T-helper 2 cell treated with Interferon-gamma antibody and Interleukin-4, amounts not matched to agents 100 ng/mL and 5 ng/mL, for 36 hours (primary cell): Measurements from ENCODE around the gene PDE1C. TPM values are rescaled to one million over a fixed set of nuclear protein-coding genes. Genes with fewer than 3 reads are reported as not detected.

Source experiments
- intact Hi-C: fragments of 100-400 bp; cut with micrococcal nuclease; formaldehyde crosslinking; loops from one replicate; pipeline ENCODE4 v1.15.1; 2023
- total RNA-seq: library from RNA; stranded (reverse); gene quantifications from 2 replicates; pipeline ENCODE4 v1.2.3, GENCODE V29; 2022

Gene PDE1C
- total RNA-seq, 1 donor from 2014 or later: not detected

- intact Hi-C loops: no loop called here
Observed at GRCh38 chr7:31785101-31785500, 285.1 kb downstream of the PDE1C start.

- intact Hi-C loops: no loop called here
Observed at GRCh38 chr7:31783221-31783620, 287.0 kb downstream of the PDE1C start.

GRCh38 chr7:31782411-31782991 lies 287.7 kb downstream of the PDE1C start:
- intact Hi-C loops: no loop called here

- intact Hi-C loops: no loop called here
Observed at GRCh38 chr7:31778296-31778695, 291.9 kb downstream of the PDE1C start.

GRCh38 chr7:31776616-31777015 lies 293.6 kb downstream of the PDE1C start:
- intact Hi-C loops: no loop called here

GRCh38 chr7:31775556-31775955 lies 294.7 kb downstream of the PDE1C start:
- intact Hi-C loops: no loop called here

GRCh38 chr7:31772211-31772610 lies 298.0 kb downstream of the PDE1C start:
- intact Hi-C loops: no loop called here

- intact Hi-C loops: no loop called here
Observed at GRCh38 chr7:31767686-31768358, 302.4 kb downstream of the PDE1C start.

- intact Hi-C loops: no loop called here
Observed at GRCh38 chr7:31764462-31764861, 305.7 kb downstream of the PDE1C start.

- intact Hi-C loops: no loop called here
Observed at GRCh38 chr7:31763548-31763947, 306.7 kb downstream of the PDE1C start.

GRCh38 chr7:31761646-31762045 lies 308.6 kb downstream of the PDE1C start:
- intact Hi-C loops: no loop called here

- intact Hi-C loops: no loop called here
Observed at GRCh38 chr7:31758755-31759154, 311.5 kb downstream of the PDE1C start.

GRCh38 chr7:31751726-31752125 lies 318.5 kb downstream of the PDE1C start:
- intact Hi-C loops: no loop called here

GRCh38 chr7:31748084-31748483 lies 322.1 kb downstream of the PDE1C start:
- intact Hi-C loops: no loop called here

- intact Hi-C loops: no loop called here
Observed at GRCh38 chr7:31747553-31747952, 322.7 kb downstream of the PDE1C start.

- intact Hi-C loops: loop anchor here (5.0 kb wide), 4 partner anchors 318 to 733 kb away; no protein-coding TSS in a partner anchor
Observed at GRCh38 chr7:31744294-31744874, 325.8 kb downstream of the PDE1C start.

- intact Hi-C loops: loop anchor here (5.0 kb wide), 4 partner anchors 320 to 735 kb away; no protein-coding TSS in a partner anchor
Observed at GRCh38 chr7:31741852-31742251, 328.4 kb downstream of the PDE1C start.

- intact Hi-C loops: loop anchor here (1.0 kb wide), 2 partner anchors 293 to 602 kb away; no protein-coding TSS in a partner anchor
Observed at GRCh38 chr7:31735991-31736982, 333.9 kb downstream of the PDE1C start.

- intact Hi-C loops: no loop called here
Observed at GRCh38 chr7:31734456-31734855, 335.8 kb downstream of the PDE1C start.

- intact Hi-C loops: no loop called here
Observed at GRCh38 chr7:31729195-31729804, 340.9 kb downstream of the PDE1C start.

GRCh38 chr7:31724696-31725095 lies 345.5 kb downstream of the PDE1C start:
- intact Hi-C loops: no loop called here
